ES-I3 (cell line): Measurements from ENCODE around the gene PCSK6.

Experiments used
- H3K36me3 ChIP-seq: 2 replicates; pipeline ENCODE4 v1.6.1; 2013; ENCODE audit warnings: mild to moderate bottlenecking, low read length, control low read depth, moderate library complexity; ENCODE audit not compliant: insufficient read depth
- H3K4me1 ChIP-seq: 2 replicates; pipeline ENCODE4 v1.6.1; 2013; ENCODE audit warnings: mild to moderate bottlenecking, control low read depth, low read length; ENCODE audit not compliant: insufficient read depth
- H3K9ac ChIP-seq: 2 replicates; pipeline ENCODE4 v1.6.1; 2013; ENCODE audit warnings: low read depth, mild to moderate bottlenecking, low read length, moderate library complexity
- H3K9me3 ChIP-seq: 2 replicates; pipeline ENCODE4 v1.6.1; 2013; ENCODE audit warnings: mild to moderate bottlenecking, low read length, moderate library complexity; ENCODE audit not compliant: control insufficient read depth, insufficient read depth

PCSK6 gene

DNA sequence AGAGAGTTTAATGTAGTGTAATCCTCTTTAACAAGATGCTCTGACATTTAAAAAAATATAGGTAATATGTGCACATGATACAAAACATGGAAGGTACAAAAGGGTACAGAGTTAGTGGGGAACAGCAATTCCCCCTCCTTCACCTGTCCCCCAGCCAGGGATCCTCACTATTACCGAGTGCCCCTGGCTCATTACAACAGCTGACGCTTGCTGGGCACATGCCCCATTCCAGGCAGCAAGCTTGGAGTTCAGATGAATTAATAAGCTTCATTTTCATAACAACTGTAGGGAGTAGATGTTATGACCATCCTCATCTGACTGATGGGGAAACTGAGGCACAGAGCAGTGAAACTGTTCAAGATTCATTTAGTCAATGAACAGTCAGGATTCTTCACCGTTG is 41.2 kb downstream of the PCSK6 start:
- no peak overlapping the region for H3K9ac ChIP-seq
- H3K36me3 ChIP-seq, result no peaks in the 10 kb centered on the region
- 0 out of 2 replicates have a peak, but pooled peaks cover 1% of the 10 kb centered on the region for H3K4me1 ChIP-seq
- H3K9me3 ChIP-seq, result no peaks in the 10 kb centered on the region

DNA sequence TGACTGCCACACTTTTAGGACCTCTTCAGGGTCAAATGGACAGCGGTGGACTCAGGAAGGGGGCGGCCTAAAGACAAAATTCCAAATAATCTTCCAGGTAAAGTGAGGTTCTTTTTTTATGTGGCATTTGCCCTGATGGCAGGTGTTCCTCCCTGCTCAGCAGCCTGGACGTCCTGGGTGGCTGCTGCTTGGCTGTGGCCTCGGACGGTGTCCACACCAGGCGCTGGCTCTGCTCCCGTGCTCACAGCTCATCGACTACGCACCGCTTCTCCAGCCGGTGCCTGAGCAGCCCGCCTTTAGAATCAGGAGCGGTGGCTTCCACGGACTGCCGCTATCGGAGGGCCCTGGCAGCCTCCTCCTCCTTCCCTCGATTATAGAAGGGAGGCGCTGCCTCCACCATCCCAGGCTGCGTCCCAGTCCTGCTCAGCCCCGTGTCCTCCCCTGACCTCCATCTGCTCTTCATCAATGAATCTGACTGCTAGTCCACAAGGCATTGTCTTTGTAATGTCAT is 41.9 kb downstream of the PCSK6 start:
- no peaks in the 10 kb centered on the region for H3K4me1 ChIP-seq
- no peaks in the 10 kb centered on the region for H3K9me3 ChIP-seq
- no peaks in the 10 kb centered on the region for H3K36me3 ChIP-seq
- H3K9ac ChIP-seq, result no peak overlapping the region

DNA sequence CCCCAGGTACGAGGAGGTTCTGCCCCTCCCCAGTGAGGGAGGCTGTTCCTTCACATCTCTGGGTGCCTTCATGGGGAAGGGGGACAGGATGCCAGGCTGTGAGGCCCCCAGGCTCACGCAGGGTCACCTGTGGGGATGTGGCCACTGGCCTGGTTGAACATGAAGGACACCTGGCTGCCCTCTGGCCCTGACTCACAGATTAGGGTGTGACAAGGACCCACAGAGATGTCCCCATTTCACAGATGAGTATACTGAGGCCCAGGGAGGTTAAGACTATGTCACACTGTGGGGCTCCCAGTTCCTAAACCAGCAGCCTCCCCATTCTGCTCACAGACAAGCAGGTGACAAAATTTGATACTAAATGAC is 42.4 kb downstream of the PCSK6 start:
- H3K36me3 ChIP-seq, result no peaks in the 10 kb centered on the region
- no peaks in the 10 kb centered on the region for H3K9me3 ChIP-seq
- no peaks in the 10 kb centered on the region for H3K4me1 ChIP-seq
- no peak overlapping the region for H3K9ac ChIP-seq

DNA sequence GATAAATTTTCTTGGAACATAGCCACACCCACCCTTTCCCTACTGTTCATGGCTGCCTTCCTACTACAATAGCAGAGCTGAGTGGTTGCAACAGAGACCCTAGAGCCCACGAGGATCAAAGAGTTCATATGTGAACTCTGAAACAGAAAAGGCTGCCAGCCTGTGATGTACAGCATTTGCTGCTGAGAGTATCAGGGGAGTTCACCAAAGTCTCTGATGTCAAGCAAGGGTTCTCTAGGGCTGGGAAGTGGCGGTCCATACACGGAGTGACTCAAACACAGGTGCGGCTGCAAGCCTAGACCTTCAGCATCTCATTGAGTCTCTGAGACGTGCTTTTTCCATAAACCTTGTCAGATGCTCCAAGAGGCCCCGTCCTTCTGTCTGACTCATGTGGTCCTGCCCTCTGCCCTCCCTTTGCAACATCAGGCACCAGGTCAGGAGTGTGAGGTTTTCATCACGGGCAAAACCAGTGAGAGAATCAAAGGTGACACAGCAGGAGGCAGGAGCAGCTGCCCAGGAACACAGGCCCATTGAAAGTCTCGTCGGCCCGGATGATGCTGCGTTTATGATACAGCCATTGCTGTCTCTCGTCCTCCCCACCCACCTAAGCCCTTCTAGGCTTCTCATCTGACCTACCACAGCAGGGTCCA is 42.9 kb downstream of the PCSK6 start:
- Histone ChIP-seq H3K9me3 (no peaks in the 10 kb centered on the region), H3K9ac (no peak overlapping the region), H3K4me1 (no peaks in the 10 kb centered on the region), H3K36me3 (no peaks in the 10 kb centered on the region)

DNA sequence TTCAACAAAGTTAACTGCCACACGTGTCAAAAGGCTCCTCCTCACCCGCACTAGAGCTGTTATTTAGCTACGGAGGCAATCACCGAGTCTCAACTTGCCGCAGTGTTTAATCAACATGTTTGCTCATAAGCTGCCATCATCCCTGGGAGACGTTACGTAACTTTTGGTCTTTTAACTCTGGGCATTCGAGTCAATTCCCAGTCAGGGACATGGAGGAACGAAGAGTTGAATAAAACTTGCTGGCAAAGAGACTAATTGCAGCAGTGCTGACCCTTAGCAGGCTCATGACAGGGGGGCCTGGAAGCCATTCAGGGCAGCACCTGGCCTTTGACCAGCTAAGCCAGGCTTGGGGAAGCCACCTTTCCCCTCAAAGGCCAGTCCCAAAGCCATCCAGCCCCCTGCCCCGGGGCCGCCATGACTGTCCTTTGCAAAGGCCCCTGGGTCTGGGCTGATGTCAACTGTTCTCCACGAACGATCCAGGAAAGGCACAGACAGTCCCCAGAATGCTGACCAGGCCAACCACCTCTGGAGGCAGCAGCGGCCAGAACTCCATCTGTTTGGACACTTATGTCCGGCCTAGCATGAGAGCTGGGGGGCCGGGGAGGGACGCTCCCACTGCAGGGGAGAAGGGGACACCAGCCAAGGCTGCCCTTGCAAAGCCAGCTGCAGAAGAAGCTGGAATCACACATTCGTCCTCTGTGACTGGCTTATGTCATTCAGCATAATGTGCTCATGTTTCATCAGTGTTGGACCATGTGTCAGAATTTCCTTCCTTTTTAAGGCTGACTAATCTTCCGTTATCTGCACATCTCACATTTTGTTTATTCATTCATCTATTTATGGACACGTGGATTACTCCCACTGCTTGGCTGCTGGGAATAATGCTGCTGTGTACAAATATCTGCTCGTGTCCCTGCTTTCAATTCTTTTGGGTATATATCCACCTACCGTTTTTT is 43.7 kb downstream of the PCSK6 start:
- Histone ChIP-seq H3K4me1 (no peaks in the 10 kb centered on the region), H3K9ac (no peak overlapping the region), H3K36me3 (no peaks in the 10 kb centered on the region)

DNA sequence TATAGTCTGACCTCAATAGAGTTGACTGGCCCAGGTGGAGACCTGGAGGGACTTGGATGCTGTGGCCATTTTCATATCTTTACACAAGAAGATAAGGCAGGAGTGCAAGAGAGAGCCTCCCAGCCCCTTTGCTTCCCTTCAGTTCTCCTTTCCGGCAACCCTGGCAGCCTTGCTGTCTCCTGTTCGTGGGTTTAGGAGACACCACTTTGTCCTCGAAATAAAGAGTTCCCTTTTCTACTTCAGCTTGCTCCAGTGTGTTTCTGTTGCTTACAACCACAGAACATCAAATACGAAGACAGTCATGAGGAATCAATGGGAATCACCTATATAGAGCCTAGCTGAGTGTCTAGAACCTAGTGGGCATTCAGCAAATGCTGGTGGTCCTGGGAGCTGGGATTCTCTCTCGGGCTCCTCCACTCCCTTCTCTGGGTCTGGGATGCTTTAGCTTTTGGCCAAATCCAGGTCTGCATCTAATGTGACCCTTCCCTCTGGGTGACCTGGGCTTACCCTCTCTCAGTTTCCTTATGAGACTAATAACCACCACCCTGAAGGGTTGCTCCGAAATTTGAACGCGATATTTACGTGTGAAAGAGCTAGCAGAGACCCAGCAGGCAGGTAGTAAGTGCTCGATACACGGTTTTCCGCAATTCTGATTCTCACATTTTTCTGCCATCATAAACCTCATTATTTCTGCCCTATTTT is 44.5 kb downstream of the PCSK6 start:
- Histone ChIP-seq H3K4me1 (no peaks in the 10 kb centered on the region), H3K9me3 (no peaks in the 10 kb centered on the region), H3K9ac (no peak overlapping the region), H3K36me3 (no peaks in the 10 kb centered on the region)

More for the DNA sequence above, 43.7 kb downstream of the PCSK6 start:
- no peaks in the 10 kb centered on the region for H3K9me3 ChIP-seq

- H3K9me3 ChIP-seq, result no peaks in the 10 kb centered on the region
- H3K4me1 ChIP-seq, result no peaks in the 10 kb centered on the region
- H3K36me3 ChIP-seq, result no peaks in the 10 kb centered on the region; the same call in 1 of the 2 replicates
- no peak overlapping the region for H3K9ac ChIP-seq
These were observed 45.5 kb downstream of the PCSK6 start for GRCh38 chr15:101444015-101444414.

DNA sequence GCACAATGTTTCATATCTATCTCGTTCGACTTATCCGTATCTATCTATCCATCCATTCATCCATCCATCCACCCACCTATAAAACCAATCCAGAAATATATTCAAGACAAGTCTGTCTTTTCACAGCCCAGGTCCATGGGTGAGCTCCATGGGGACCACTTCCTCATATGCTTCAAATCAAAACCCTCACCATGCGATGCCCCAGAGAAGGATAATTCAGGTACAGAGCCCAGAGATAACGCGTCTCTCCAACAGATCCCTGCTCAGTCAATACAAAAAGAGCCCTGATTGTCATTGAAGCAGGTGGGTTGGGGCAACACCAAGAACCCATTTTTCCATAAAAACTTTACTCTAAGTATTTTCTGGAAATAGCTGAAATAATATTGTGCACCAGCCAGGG is 47.2 kb downstream of the PCSK6 start:
- Histone ChIP-seq H3K9me3 (no peaks in the 10 kb centered on the region), H3K4me1 (peaks cover 3% of the 10 kb centered on the region; the same call in 1 of the 2 replicates), H3K9ac (no peak overlapping the region), H3K36me3 (no peaks in the 10 kb centered on the region; the same call in 1 of the 2 replicates)

DNA sequence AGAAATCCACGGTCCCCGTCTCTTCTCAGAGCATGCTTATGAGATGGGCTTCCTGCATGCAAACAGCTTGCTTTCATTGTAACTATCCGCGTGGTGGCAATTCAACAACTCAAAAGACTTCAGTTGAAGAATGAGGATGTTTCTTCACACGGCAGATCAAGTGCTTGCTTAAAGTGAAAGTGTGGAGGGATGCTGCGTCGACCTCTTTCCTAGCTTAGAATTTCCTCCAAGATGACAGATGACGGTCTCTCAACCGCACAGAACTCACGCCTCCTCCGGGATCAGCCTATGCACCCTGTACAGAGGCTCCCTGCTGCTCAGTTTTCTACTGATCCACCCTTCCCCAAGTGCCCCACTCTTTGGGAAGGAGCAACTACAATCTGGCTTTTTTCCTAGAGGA is 47.8 kb downstream of the PCSK6 start:
- no peak overlapping the region for H3K9ac ChIP-seq
- no peaks in the 10 kb centered on the region; the same call in 1 of the 2 replicates for H3K36me3 ChIP-seq
- H3K9me3 ChIP-seq, result no peaks in the 10 kb centered on the region
- peaks cover 5% of the 10 kb centered on the region; the same call in 1 of the 2 replicates for H3K4me1 ChIP-seq

DNA sequence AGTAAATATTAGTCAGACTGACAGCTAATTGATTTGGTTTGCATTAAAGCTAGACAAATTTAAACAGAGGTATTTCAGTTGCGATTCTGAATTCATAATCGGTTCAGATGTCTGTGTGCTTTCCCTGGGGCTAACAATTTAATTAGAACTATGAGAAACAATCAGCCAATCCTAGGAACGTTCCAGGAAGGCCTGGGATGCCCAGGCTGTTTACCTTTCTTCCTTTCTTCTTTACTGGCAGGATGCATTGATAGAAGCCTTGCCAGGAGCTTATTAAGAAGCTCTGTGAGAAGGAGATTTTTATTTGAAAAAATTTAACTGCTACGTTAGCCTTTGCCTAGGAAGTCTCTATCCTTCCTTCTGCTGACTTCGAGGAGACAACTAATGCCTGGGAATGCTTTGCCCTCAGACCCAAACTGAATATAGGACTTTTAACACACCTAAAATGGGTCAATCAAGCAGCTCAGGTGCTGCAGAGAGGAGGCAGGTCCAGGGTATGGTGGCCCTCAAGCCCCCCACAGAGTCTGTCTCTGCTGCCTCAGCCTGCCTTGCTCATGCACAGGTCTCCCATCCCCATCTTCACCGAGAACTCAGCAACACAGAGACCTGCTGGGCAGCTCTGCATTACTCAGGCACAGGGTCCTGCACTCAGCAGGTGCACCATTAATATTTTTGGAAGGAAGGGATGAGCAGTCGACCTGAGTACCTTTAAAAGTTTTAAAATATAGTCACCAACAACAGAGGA is 48.5 kb downstream of the PCSK6 start:
- no peak overlapping the region for H3K9ac ChIP-seq
- no peaks in the 10 kb centered on the region; the same call in 1 of the 2 replicates for H3K36me3 ChIP-seq
- no peaks in the 10 kb centered on the region for H3K9me3 ChIP-seq
- peaks cover 5% of the 10 kb centered on the region; the same call in 1 of the 2 replicates for H3K4me1 ChIP-seq

DNA sequence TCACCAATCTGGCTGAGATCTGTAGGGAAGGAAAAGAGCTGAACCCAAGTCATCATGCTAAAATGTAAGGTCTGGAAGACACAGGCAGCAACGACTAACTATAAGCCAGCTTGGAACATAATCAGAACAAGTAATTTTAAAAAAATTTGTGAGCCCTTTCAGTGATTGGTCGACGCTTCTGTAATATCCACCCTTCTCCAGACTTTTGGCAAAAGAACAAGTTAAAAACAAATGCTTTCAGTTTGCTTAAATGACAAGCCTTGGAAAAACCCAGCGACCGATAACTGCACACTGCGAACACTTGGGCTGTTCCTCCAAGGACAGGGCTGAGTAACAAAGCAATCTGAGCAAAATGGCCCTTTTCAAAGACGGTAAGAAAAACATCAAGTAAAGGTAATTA is 49.6 kb downstream of the PCSK6 start:
- H3K4me1 ChIP-seq, result peaks cover 5% of the 10 kb centered on the region; the same call in 1 of the 2 replicates
- no peaks in the 10 kb centered on the region for H3K9me3 ChIP-seq
- no peak overlapping the region for H3K9ac ChIP-seq
- no peaks in the 10 kb centered on the region; the same call in 1 of the 2 replicates for H3K36me3 ChIP-seq

GRCh38 chr15:101439285-101439919 is 50.1 kb downstream of the PCSK6 start:
- Histone ChIP-seq H3K9me3 (no peaks in the 10 kb centered on the region), H3K9ac (no peak overlapping the region), H3K4me1 (peaks cover 5% of the 10 kb centered on the region; the same call in 1 of the 2 replicates), H3K36me3 (no peaks in the 10 kb centered on the region; the same call in 1 of the 2 replicates)
